Left lung (tissue), 10 donors: ENCODE results near the gene GFER. TPM values are rescaled to one million over a fixed set of nuclear protein-coding genes. Genes with fewer than 3 reads are reported as not detected.

Experiments used
- ATAC-seq: fragments of 200-7000 bp; cut with Tn5 transposase; one replicate; pipeline ENCODE4 v1.9.1; 2020; ENCODE audit warnings: moderate library complexity
- DNase-seq, 4 donors: peaks; one replicate each; pipeline ENCODE4 v3.0.0-alpha.2; 2013 to 2020
- H3K27ac ChIP-seq, 2 donors: fragments of 200-600 bp; sonication (generic) in 1 of 2; one replicate each; pipeline versions ENCODE4 v1.5.0 to v1.8.0; 2020 to 2021
- H3K27me3 ChIP-seq, 2 donors: fragments of 200-600 bp; sonication (generic) in 1 of 2; one replicate each; pipeline versions ENCODE4 v1.5.0 to v1.8.0; 2020 to 2021
- H3K36me3 ChIP-seq, 2 donors: fragments of 200-600 bp; sonication (generic) in 1 of 2; one replicate each; pipeline versions ENCODE4 v1.5.0 to v1.8.0; 2020 to 2021
- H3K4me1 ChIP-seq, 2 donors: fragments of 200-600 bp; one replicate each; pipeline ENCODE4 v1.8.0; 2021
- H3K4me3 ChIP-seq, 2 donors: fragments of 200-600 bp; sonication (generic) in 1 of 2; one replicate each; pipeline versions ENCODE4 v1.5.0 to v1.8.0; 2020 to 2021; ENCODE audit warnings: mild to moderate bottlenecking in 1 of 2
- H3K9me3 ChIP-seq, 2 donors: fragments of 200-600 bp; sonication (generic) in 1 of 2; one replicate each; pipeline versions ENCODE4 v1.5.0 to v1.8.0; 2020 to 2021
- CTCF ChIP-seq, 2 donors: fragments of 200-600 bp; sonication (generic) in 1 of 2; IDR thresholded peaks; one replicate each; pipeline versions ENCODE4 v1.5.0 to v1.8.0; 2021; ENCODE audit warnings: antibody characterized with exemption in 2 of 2
- intact Hi-C, 2 donors: fragments of 100-400 bp; cut with DNase I; formaldehyde crosslinking; loops; one replicate each; pipeline versions ENCODE4 v1.11.2 to v1.14.2; 2022
- polyA plus RNA-seq, 6 donors: library from polyadenylated mRNA; unstranded; fragments of 120-200 nt; gene quantifications; one replicate each; pipeline ENCODE4 v1.2.1, GENCODE V29; 2013; ENCODE audit not compliant: insufficient read length in 6 of 6
- total RNA-seq, 2 donors: library from RNA; stranded (reverse); fragmentation: NEBNext Ultra II Directional; extraction: Animal tissue kit (Norgen Biotek cat#: 25700); gene quantifications; one replicate each; pipeline ENCODE4 v1.2.1, GENCODE V29; 2021
- donor health status: DM: no; HTN: yes; CAD: no.
- donor health status: DM: no; HTN: no; CAD: no.

Gene GFER
- total and polyA plus RNA-seq, 8 donors = 15.7 to 26.1 (median 20.0) TPM

- Histone ChIP-seq H3K27ac (peak overlapping the region; percentile 93 to 97), H3K27me3 (no peaks in the 10 kb centered on the region), H3K4me1 (peaks cover 28 to 61% of the 10 kb centered on the region in 2 donors), H3K4me3 (peak overlapping the region; percentile 90 to 95), H3K36me3 (peaks cover 0 to 29% of the 10 kb centered on the region in 2 donors), H3K9me3 (no peaks in the 10 kb centered on the region)
- intact Hi-C loops = no loop called here
- no peak for DNase-seq
- no peak for TF ChIP-seq CTCF (IDR thresholded peaks at IDR 0.05)
- peak; percentile 42 for ATAC-seq
These were observed 20.0 kb upstream of the GFER start for GRCh38 chr16:1963806-1964505.

- intact Hi-C loops = no loop called here
These were observed 19.2 kb upstream of the GFER start, which contains the start of gene RPS2 for GRCh38 chr16:1964506-1965395. Gene RPS2, minus strand, starts transcription at chr16:1964826. Its CDS starts 201 bp downstream, at chr16:1964625.

GRCh38 chr16:1965396-1966001, 18.5 kb upstream of the GFER start:
- DNase-seq (no peak), ATAC-seq (peak; percentile 3)
- H3K4me1 ChIP-seq = peaks cover 22 to 52% of the 10 kb centered on the region in 2 donors
- H3K36me3 ChIP-seq = peaks cover 0 to 29% of the 10 kb centered on the region in 2 donors
- peak overlapping the region; percentile 93 to 97 for H3K27ac ChIP-seq
- H3K27me3 ChIP-seq = no peaks in the 10 kb centered on the region
- H3K4me3 ChIP-seq = peak overlapping the region; percentile 90 to 95
- no peaks in the 10 kb centered on the region for H3K9me3 ChIP-seq
- intact Hi-C loops = no loop called here
- no peak for TF ChIP-seq CTCF (IDR thresholded peaks at IDR 0.05)

More at GRCh38 chr16:1964506-1965395, 19.2 kb upstream of the GFER start, which contains the start of gene RPS2:
- H3K27me3 ChIP-seq = no peaks in the 10 kb centered on the region
- no peak for TF ChIP-seq CTCF (IDR thresholded peaks at IDR 0.05)
- no peaks in the 10 kb centered on the region for H3K9me3 ChIP-seq
- DNase-seq (peak; percentile 98 to 99 (median 98)), ATAC-seq (peak; percentile 97)
- H3K27ac ChIP-seq = peak within 1 kb of the TSS; percentile 93 to 97
- peak within 1 kb of the TSS; percentile 90 to 95 for H3K4me3 ChIP-seq
- peaks cover 0 to 29% of the 10 kb centered on the region in 2 donors for H3K36me3 ChIP-seq
- H3K4me1 ChIP-seq = peaks cover 26 to 58% of the 10 kb centered on the region in 2 donors

GRCh38 chr16:1966460-1966859, 17.5 kb upstream of the GFER start, which contains the start of gene RNF151:
Gene RNF151, plus strand, starts transcription at chr16:1966856. Its CDS starts 26 bp downstream, at chr16:1966882.
- TF ChIP-seq CTCF (IDR thresholded peaks at IDR 0.05) = no peak
- peak within 1 kb of the TSS; percentile 90 to 95 for H3K4me3 ChIP-seq
- intact Hi-C loops = no loop called here

More at GRCh38 chr16:1966460-1966859, 17.5 kb upstream of the GFER start, which contains the start of gene RNF151:
- peaks cover 0 to 24% of the 10 kb centered on the region in 2 donors for H3K36me3 ChIP-seq
- ATAC-seq = no peak
- H3K4me1 ChIP-seq = peaks cover 27 to 51% of the 10 kb centered on the region in 2 donors
- no peak for DNase-seq
- H3K27me3 ChIP-seq = no peaks in the 10 kb centered on the region
- H3K9me3 ChIP-seq = no peaks in the 10 kb centered on the region
- peak within 1 kb of the TSS in 1 of 2 donors; percentile 97 for H3K27ac ChIP-seq
